ENCODE data around the gene ROS1.

Gene ROS1

DNA sequence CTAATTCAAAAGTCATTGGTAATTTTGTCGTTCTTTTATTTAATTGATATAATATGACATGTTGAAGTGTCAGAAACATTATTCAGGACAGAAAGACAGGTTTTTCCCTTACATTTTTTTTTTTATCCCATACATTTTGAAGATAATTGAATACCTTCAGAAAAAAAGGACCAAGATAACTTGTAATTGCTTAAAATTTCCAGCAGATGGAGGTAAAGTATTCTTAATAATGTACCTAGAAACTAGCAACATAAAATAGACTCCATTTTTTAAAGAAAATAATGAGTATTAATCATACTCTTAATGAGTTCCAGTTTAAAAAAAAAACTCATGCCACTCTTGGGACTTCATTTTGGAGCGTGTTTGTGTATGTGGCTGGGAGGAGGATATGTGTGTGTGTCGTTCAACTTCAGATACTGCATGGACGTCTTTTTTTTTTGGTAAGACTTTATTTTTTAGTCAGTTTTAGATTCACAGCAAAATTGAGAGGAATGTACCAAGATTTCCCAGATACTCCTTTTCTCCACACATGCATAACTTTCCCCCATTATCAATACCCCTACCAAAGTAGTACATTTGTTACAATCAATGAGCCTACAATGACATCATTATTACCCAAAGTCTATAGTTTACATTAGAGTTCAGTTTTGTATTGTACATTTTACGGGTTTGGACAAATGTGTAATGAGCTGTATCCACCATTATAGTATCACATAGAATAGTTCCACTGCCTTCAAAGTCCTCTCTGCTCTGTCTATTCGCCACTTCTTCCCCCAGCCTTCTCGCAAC is 79.4 kb downstream of the ROS1 start:
- Histone ChIP-seq H3K27me3 (ENCODE audit: insufficient read depth, poor library complexity, severe bottlenecking) (no peaks in the 10 kb centered on the region), H3K4me1 (ENCODE audit: insufficient read depth, poor library complexity, severe bottlenecking) (no peaks in the 10 kb centered on the region), H3K36me3 (ENCODE audit: low read depth) (no peaks in the 10 kb centered on the region), H3K4me3 (ENCODE audit: severe bottlenecking) (no peak overlapping the region), H3K27ac (ENCODE audit: poor library complexity, severe bottlenecking) (no peak overlapping the region), H3K9me3 (ENCODE audit: severe bottlenecking) (no peaks in the 10 kb centered on the region)
- peak; percentile 41; the same call in 1 of the 3 replicates for ATAC-seq (ENCODE audit: low read depth)
- no peak for DNase-seq (ENCODE audit: low spot score)
- TF ChIP-seq, protein P1, sequence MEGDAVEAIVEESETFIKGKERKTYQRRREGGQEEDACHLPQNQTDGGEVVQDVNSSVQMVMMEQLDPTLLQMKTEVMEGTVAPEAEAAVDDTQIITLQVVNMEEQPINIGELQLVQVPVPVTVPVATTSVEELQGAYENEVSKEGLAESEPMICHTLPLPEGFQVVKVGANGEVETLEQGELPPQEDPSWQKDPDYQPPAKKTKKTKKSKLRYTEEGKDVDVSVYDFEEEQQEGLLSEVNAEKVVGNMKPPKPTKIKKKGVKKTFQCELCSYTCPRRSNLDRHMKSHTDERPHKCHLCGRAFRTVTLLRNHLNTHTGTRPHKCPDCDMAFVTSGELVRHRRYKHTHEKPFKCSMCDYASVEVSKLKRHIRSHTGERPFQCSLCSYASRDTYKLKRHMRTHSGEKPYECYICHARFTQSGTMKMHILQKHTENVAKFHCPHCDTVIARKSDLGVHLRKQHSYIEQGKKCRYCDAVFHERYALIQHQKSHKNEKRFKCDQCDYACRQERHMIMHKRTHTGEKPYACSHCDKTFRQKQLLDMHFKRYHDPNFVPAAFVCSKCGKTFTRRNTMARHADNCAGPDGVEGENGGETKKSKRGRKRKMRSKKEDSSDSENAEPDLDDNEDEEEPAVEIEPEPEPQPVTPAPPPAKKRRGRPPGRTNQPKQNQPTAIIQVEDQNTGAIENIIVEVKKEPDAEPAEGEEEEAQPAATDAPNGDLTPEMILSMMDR (IDR thresholded peaks at IDR 0.05; ENCODE audit: poor library complexity, severe bottlenecking): peak; percentile 76

DNA sequence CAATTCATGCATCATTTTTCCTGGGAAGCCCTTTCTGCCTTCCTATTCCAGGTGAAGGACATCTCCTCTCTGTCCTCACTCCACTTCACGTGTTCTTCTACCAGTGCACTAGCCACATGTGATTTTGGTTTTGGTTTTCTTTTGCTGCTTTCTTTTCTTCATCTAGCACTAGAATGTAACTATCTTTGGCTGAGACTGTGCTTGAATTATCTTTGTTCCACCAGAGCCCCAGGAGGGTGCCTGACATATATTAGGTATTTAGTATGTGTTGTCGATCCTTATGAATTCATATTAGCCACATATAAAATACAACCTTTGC is 80.5 kb downstream of the ROS1 start:
- no peak overlapping the region for H3K4me3 ChIP-seq (ENCODE audit: severe bottlenecking)
- H3K27me3 ChIP-seq (ENCODE audit: insufficient read depth, poor library complexity, severe bottlenecking): no peaks in the 10 kb centered on the region
- DNase-seq (ENCODE audit: low spot score): no peak
- H3K4me1 ChIP-seq (ENCODE audit: insufficient read depth, poor library complexity, severe bottlenecking): no peaks in the 10 kb centered on the region
- no peaks in the 10 kb centered on the region for H3K9me3 ChIP-seq (ENCODE audit: severe bottlenecking)
- no peak overlapping the region for H3K27ac ChIP-seq (ENCODE audit: poor library complexity, severe bottlenecking)
- H3K36me3 ChIP-seq (ENCODE audit: low read depth): no peaks in the 10 kb centered on the region
- TF ChIP-seq, protein P1 (IDR thresholded peaks at IDR 0.05; ENCODE audit: poor library complexity, severe bottlenecking): no peak
- no peak for ATAC-seq (ENCODE audit: low read depth)

DNA sequence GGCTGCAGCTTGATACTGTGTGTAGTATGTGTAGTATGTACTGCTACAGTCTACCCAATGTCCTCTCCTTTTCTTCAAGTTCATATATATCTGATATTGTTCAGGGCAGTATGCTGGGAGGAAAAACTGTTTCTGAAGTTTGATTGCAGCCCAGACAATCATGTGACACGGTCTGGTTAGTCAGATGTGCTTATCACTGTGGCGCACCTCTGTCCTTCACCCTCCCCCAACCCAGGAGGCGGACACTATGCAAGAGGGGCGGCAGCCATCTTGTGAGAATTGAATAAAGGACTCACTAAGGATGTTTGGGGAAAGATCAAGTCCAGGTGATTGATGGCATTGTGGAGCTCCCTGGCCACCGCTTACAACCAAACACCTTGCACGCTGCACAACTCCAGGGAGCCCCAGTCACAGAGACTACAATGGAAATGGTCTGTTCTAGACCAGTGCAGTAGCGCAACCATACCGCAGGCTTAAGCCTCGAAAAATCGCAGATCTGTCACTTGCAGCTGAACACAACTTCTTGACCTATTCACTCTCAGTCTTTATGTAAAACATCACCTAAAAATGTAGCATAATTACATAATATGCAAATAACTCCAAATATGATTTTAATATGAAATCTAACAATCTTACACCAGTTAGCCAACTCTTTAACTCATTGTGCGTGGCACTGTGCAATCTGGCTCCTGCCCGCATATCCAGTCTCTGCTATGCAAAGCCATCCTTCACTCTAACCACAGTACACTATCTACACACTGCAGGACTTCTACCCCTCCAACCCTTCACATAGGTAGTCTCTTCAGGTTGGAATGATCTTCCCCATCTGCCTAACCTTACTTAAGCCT is 81.1 kb downstream of the ROS1 start:
- TF ChIP-seq, protein P1 (IDR thresholded peaks at IDR 0.05; ENCODE audit: poor library complexity, severe bottlenecking): no peak
- no peak for ATAC-seq (ENCODE audit: low read depth)

GRCh38 chr6:117338567-117338966 is 87.2 kb downstream of the ROS1 start:
- Histone ChIP-seq H3K27me3 (ENCODE audit: insufficient read depth, poor library complexity, severe bottlenecking) (no peaks in the 10 kb centered on the region), H3K4me3 (ENCODE audit: severe bottlenecking) (no peak overlapping the region), H3K27ac (ENCODE audit: poor library complexity, severe bottlenecking) (no peak overlapping the region), H3K9me3 (ENCODE audit: severe bottlenecking) (no peaks in the 10 kb centered on the region), H3K4me1 (ENCODE audit: insufficient read depth, poor library complexity, severe bottlenecking) (no peaks in the 10 kb centered on the region), H3K36me3 (ENCODE audit: low read depth) (no peaks in the 10 kb centered on the region)
- DNase-seq (ENCODE audit: low spot score) (no peak), ATAC-seq (ENCODE audit: low read depth) (no peak)
- TF ChIP-seq, protein P1 (IDR thresholded peaks at IDR 0.05; ENCODE audit: poor library complexity, severe bottlenecking): no peak

More for the DNA sequence above, 81.1 kb downstream of the ROS1 start:
- Histone ChIP-seq H3K36me3 (ENCODE audit: low read depth) (no peaks in the 10 kb centered on the region), H3K4me1 (ENCODE audit: insufficient read depth, poor library complexity, severe bottlenecking) (no peaks in the 10 kb centered on the region), H3K27me3 (ENCODE audit: insufficient read depth, poor library complexity, severe bottlenecking) (no peaks in the 10 kb centered on the region), H3K4me3 (ENCODE audit: severe bottlenecking) (no peak overlapping the region), H3K27ac (ENCODE audit: poor library complexity, severe bottlenecking) (no peak overlapping the region), H3K9me3 (ENCODE audit: severe bottlenecking) (no peaks in the 10 kb centered on the region)
- no peak for DNase-seq (ENCODE audit: low spot score)
